Raji (cell line): Measurements from ENCODE around the gene ZNF324B.
A peak's percentile ranks its signal among the peaks of the same experiment; 100 is the strongest.

ENCODE experiments used
- POLR2A ChIP-seq: IDR thresholded peaks from 2 replicates; pipeline ENCODE4 v1.6.1; 2011; ENCODE audit warnings: low read depth, low read length, control low read depth; ENCODE audit not compliant: insufficient read depth

The ZNF324B gene

DNA sequence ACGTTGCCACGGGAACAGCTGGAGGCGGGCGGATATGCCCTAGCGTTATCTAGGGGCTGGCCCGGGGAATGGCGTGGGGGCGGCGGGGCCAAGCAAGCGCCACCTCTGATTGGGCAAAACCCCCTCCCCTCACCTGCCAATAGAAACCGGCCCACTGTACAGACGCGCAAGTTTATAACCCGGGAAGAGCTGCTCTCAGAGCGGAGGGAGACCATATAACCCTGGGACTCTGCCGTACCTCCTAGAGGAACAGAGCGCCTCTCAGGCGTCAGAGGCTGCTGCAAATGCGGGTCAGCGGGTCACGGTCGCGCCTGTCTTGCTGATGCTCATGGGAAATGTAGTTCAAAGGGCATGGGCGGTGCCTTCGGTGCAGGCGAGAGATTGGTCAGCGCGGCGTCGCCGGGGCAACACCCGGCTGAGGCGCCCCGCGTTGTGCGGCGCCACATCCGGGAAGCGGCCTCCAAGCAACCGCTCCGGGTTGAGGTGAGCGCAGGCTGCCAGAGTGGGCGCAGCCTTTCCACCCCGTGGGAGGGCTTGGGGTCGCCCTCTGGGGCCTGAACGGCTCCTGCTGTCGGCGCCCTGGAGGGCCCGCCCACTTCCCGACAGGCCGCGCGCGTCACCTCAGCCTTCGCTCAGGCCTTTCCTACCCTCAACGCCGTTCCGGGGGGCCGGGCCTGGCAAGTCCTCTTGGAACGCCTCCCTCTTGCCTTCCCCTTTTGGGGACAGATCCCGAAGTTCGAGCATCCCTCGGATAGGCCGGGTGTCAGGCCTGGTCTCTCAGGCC, 24.5 kb downstream of the ZNF324B start, which contains the start of gene ZNF446:
ZNF446 (plus strand) TSS at position 639 of the 784 bp plus-strand sequence. CDS start 867 bp downstream, outside the sequence.
- TF ChIP-seq POLR2A: peak; percentile 64

DNA sequence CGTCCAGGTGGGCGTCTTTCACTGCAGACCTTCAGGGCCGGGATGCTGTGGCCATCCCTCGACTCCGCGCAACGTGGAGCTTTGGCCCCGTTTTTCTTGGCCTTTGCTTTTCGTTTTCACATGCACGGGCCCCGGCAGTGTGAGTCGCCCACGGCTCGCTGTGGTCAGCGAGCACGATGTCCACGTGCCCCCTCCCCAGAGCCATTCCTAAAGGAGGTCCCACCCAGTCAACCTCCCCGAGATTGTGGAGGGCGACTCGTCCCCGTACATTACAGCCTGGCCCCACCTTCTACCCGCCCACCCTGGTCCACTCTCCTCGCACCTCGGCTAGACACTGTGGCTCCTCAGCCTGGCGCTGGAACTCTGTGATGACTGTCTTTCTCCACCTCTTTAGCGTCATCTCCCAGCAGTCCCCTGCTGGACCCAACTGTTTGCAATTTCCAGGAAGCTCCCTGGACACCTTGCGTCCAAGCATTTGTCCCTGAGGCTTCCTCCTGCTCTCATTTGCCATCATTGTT, 25.1 kb downstream of the ZNF324B start:
- TF ChIP-seq POLR2A: no peak

GRCh38 chr19:58477130-58477529, 25.7 kb downstream of the ZNF324B start:
- TF ChIP-seq POLR2A: no peak

DNA sequence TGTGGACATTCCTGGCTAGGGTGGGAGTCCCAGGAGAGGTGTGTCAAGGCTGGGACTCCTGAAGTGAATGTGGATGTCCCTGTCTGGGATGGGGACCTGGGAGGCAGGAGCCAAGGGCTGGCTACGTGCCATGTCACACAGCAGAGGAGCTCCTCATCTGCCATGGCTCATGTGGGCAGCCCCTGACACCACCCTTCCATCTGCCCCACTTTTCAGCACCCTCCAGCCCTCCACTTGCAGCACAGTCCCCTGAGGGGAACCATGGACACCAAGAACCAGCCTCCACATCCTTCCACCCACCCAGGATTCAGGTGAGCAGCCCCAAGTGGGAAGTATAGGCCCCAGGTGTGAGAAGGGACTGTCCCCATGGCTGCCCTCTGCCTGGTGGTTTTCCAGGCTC, 26.4 kb downstream of the ZNF324B start:
- TF ChIP-seq POLR2A: no peak

- no peak for TF ChIP-seq POLR2A
Observed at GRCh38 chr19:58479303-58479702, 27.9 kb downstream of the ZNF324B start.

DNA sequence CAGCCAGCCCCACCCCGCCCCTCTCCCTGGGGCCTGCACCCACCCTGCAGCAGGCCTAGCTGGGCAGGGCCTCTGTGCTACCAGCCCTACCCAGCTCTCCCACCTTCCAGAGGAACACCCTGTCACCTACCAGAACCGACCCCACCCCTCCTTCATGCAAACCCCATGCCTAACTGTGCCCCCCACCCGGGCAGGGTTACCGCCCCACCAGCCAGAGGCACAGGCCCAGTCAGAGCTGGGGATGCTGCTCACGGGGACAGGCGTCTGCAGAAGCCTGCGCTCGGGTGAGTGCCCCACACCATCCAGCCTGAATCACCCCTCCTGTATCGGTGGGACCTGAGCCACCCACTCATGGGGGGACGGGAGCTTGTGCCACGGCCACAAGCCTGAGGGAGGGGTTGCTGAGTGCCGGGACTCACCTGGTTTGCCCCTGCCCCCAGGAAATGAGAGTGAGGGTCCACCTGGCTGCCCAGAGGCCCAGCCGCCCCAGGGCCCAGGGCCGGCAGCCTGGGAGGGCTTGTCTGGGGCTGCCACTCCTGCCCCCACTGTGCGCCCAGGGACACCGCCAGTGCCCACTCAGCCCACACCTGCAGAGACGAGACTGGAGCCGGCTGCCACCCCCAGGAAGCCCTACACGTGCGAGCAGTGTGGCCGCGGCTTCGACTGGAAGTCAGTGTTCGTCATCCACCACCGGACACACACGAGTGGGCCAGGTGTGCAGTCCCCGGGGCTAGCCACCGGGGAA, 28.5 kb downstream of the ZNF324B start:
- TF ChIP-seq POLR2A: no peak

GRCh38 chr19:58480481-58480830, 29.0 kb downstream of the ZNF324B start:
- no peak for TF ChIP-seq POLR2A

DNA sequence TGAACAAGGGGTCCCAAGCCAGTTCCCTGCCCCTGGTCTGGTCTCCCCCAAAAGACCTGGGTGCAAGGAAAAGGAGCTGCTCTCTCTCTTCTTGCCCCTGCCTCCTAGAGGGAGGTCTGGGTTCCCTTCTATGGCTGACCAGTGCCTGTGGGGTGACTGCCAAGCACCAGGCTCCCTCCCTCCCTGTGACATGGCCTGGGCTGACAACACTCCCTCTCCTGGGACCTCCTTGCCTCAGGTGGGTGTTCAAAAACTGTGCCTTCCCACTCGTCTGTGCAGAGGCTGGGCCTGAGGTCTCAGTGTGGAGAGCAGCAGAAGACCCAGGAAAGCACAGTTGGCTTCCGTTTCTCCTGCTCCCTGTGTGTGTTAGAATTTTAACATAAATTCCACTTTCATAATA, 29.4 kb downstream of the ZNF324B start:
- TF ChIP-seq POLR2A: no peak

GRCh38 chr19:58482372-58482771, 30.9 kb downstream of the ZNF324B start:
- TF ChIP-seq POLR2A: no peak

DNA sequence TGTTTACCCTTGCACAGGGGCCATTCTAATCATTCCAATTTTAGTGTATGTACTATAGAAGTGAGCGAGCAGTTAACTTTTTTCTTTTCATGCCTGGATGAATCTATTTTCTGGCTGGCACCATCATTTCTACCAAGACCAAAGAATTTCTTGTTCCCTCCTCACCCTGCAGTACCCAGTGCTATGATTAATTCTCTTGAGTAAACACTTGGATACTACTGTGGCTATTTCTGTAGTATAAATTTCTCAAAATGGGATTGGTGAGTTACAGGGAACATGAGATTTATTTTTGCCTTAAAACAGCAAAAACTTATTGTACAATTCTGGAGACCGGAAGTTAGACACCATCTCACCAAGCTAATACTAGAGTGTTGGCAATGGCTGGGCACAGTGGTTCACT, 32.4 kb downstream of the ZNF324B start:
- no peak for TF ChIP-seq POLR2A

- TF ChIP-seq POLR2A: no peak
Observed at GRCh38 chr19:58491393-58491792, 40.0 kb downstream of the ZNF324B start.

DNA sequence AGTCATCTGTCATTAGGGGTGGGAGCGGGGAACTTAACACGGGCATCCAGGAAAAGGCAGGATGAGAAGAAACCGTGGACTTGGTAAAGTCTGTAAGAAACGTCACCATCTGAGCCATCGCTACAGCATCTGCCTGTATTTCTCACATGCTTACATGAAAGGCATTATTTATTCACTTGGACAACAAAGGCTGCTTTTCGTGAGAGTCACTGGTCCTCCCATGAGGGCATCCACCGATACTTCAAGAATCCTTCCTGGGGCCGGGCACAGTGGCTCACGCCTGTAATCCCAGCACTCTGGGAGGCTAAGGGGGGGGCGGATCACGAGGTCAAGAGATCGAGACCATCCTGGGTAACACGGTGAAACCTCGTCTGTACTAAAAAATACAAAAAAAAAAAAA, 40.8 kb downstream of the ZNF324B start:
- no peak for TF ChIP-seq POLR2A

DNA sequence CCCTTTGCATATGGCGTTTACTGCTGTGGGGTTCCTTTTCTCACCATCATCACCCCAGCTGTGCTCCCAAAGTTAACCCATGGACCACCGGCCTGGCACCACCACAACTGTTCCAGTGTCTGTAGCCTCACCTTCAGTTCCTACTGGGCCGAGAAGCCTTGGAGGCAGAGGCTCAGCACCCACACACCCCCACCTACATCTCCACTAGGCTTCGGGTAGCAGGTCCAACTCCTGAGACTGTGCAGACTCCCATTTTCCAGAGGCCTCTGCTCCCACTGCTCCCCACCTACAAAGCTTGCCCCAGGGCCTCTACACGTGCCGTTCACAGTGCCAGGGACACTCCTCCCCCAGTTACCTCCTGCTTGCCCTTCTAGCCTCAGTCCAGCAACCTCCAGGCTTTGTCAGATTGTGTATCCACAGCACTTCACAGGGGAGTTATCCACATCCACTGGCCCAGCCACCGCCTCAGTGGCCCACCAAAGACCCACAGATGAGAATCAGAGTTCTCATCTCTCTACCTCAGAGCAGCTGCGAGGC, 46.3 kb downstream of the ZNF324B start:
- TF ChIP-seq POLR2A: no peak

- no peak for TF ChIP-seq POLR2A
Observed at GRCh38 chr19:58498316-58499020, 47.0 kb downstream of the ZNF324B start.

DNA sequence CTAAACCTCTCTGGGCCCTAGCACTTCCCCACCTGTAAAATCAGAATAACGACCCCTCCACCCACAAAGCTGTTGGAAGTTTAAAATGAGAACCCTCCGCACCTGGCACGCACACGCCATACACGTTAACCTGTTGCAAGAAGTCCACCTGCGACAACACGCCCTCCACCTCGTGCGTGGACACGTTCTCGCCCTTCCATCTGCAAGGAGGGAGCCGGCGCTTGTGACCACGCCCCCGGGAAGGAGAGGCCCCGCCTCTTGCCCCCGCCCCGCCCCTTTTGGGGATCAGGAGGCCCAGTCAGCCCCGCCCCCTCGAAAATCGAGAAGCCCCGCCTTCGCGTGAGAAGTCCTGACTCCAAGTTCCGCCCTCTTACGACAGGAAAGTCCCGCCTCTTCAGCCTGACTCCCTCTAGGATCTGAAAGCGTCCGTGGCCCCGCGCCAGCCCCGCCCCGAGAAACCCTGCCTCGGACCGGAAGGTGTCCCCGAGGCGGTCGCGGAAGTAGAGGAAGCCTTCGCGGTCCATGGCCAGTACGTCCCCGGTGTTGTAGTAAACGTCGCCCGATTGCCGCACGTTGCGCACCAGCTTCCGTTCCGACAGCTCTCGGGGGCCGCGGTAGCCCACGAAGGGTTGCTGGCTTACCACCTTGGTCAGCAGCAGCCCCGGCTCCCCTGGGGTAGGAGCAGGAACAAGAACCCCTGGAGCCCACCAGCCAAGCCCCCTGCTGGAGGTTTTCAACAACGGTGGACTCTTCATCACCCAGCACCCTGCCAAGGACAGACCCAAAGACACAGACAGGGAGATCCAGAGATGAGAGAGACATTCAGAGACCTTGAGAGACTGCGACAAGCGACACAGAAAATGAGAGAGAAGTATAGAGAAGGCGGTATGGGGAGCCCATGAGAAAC, 47.9 kb downstream of the ZNF324B start:
- TF ChIP-seq POLR2A: peak; percentile 94

- no peak for TF ChIP-seq POLR2A
Observed at GRCh38 chr19:58500242-58500641, 48.8 kb downstream of the ZNF324B start.
